ENCODE data around the gene TSSC4.

The TSSC4 gene

DNA sequence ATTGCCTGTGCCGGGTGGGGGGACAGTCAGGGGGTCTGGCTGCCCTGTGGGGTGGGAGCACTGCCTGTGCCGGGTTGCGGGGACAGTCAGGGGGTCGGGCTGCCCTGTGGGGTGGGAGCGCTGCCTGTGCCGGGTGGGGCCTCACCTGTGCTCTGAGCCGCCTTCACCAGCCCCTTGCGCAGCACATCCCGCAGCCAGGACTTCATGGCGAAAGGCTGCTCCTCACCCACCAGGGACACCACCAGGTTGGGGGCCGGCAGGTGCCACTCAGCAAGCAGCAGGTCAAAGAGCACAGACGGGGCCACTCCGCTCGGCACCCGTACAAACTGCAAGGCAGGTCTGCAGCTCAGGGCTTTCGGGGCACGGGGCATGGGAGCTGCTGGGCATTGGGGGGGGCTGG, 21.4 kb downstream of the TSSC4 start:
- H3K79me2 ChIP-seq = no peaks in the 10 kb centered on the region
- no peak overlapping the region for H3K4me2 ChIP-seq (ENCODE audit: low read length)
- H3K9me3 ChIP-seq (ENCODE audit: control insufficient read depth, low read length) = no peaks in the 10 kb centered on the region
- no peaks in the 10 kb centered on the region for H3K4me1 ChIP-seq
- H3K4me3 ChIP-seq (ENCODE audit: low read depth, low read length) = no peak overlapping the region
- H3K27ac ChIP-seq = no peak overlapping the region
- no peak overlapping the region for H2AFZ ChIP-seq
- H3K36me3 ChIP-seq (ENCODE audit: control insufficient read depth, insufficient read depth, low read length) = no peaks in the 10 kb centered on the region
- H3K27me3 ChIP-seq (ENCODE audit: control insufficient read depth, insufficient read depth, low read length) = no peaks in the 10 kb centered on the region
- TF ChIP-seq, protein P1, sequence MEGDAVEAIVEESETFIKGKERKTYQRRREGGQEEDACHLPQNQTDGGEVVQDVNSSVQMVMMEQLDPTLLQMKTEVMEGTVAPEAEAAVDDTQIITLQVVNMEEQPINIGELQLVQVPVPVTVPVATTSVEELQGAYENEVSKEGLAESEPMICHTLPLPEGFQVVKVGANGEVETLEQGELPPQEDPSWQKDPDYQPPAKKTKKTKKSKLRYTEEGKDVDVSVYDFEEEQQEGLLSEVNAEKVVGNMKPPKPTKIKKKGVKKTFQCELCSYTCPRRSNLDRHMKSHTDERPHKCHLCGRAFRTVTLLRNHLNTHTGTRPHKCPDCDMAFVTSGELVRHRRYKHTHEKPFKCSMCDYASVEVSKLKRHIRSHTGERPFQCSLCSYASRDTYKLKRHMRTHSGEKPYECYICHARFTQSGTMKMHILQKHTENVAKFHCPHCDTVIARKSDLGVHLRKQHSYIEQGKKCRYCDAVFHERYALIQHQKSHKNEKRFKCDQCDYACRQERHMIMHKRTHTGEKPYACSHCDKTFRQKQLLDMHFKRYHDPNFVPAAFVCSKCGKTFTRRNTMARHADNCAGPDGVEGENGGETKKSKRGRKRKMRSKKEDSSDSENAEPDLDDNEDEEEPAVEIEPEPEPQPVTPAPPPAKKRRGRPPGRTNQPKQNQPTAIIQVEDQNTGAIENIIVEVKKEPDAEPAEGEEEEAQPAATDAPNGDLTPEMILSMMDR (IDR thresholded peaks at IDR 0.05) = no peak
- no peak overlapping the region for H3K9ac ChIP-seq

DNA sequence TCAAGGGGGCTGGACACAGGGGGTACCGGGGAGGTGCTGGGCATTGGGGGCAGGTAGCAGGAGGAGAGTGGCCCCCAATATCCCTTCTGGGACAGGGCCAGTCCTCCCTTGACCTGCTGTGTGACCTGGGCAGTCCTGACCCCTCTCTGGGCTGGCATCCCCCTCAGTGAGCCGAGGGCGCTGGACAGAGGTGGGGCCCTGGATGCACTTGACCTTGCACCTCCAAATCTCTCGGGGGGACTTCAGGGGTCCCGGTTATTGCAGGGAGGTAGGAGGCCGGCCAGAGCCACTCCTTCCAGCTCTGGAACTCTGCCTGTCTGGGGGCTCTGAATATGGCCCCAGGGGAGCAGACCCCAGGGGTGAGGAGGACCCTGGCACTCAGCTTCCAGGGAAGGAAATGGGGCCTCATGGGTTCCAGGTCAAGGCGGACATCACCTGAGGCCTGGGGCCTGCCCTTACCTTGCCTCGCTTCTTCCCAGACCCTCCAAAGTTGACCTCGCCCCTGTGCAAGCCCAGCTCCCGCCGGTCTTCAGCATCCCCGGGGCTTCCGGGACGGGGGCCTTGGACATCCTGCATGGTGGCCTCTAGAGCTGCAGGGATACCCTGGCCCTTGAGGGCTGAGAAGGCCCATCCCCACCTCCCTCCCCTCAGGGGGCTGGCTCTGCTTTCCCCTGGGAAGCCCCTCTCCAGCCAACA, 22.1 kb downstream of the TSSC4 start:
- TF ChIP-seq, protein P1 (IDR thresholded peaks at IDR 0.05) = no peak
- Histone ChIP-seq H2AFZ (no peak overlapping the region), H3K4me2 (ENCODE audit: low read length) (no peak overlapping the region), H3K4me1 (no peaks in the 10 kb centered on the region), H3K9me3 (ENCODE audit: control insufficient read depth, low read length) (no peaks in the 10 kb centered on the region), H3K27me3 (ENCODE audit: control insufficient read depth, insufficient read depth, low read length) (no peaks in the 10 kb centered on the region), H3K4me3 (ENCODE audit: low read depth, low read length) (no peak overlapping the region), H3K9ac (no peak overlapping the region), H3K79me2 (no peaks in the 10 kb centered on the region), H3K36me3 (ENCODE audit: control insufficient read depth, insufficient read depth, low read length) (no peaks in the 10 kb centered on the region), H3K27ac (no peak overlapping the region)

GRCh38 chr11:2423157-2424025, 22.8 kb downstream of the TSSC4 start:
- H3K9ac ChIP-seq = no peak overlapping the region

DNA sequence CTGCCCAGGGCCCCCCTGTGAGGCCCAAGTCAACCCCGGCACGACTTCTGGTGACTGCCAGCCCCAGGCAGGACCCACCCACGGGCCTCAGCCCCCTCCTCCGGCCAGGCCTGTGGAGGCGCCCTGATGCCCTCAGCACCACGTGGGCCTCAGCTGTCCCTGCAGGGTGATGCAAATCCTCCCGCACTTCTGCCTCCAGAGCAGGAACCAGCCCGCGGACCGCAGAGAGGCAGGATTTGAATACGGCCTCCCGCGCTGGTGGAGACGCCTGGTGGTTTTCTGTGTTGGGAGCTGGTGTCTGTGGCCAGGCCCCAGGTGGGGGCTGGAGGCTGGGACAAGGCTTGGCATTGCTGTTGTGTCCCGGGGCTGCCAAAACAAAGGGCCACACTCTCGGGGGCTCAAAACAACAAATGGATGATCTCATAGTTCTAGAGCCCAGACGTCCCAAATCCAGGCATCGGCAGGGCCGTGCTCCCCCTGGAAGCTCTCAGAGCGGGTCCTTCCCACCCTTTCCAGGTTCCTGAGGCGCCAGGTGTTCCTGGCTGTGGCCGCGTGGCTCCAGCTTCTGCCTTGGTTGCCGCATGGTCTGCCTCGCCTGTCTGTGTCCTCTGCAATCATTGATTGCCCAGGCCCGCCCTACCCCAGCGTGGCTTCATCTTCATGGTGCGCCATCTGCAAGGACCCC, 24.4 kb downstream of the TSSC4 start:
- Histone ChIP-seq H3K27me3 (ENCODE audit: control insufficient read depth, insufficient read depth, low read length) (no peaks in the 10 kb centered on the region), H3K9me3 (ENCODE audit: control insufficient read depth, low read length) (no peaks in the 10 kb centered on the region), H3K9ac (no peak overlapping the region), H3K79me2 (no peaks in the 10 kb centered on the region), H3K27ac (no peak overlapping the region), H3K4me1 (no peaks in the 10 kb centered on the region), H3K4me3 (ENCODE audit: low read depth, low read length) (no peak overlapping the region), H3K4me2 (ENCODE audit: low read length) (no peak overlapping the region), H3K36me3 (ENCODE audit: control insufficient read depth, insufficient read depth, low read length) (no peaks in the 10 kb centered on the region), H2AFZ (no peak overlapping the region)
- TF ChIP-seq, protein P1 (IDR thresholded peaks at IDR 0.05) = no peak

More at GRCh38 chr11:2423157-2424025, 22.8 kb downstream of the TSSC4 start:
- no peak overlapping the region for H2AFZ ChIP-seq
- H3K4me1 ChIP-seq = no peaks in the 10 kb centered on the region
- H3K4me3 ChIP-seq (ENCODE audit: low read depth, low read length) = no peak overlapping the region
- H3K27me3 ChIP-seq (ENCODE audit: control insufficient read depth, insufficient read depth, low read length) = no peaks in the 10 kb centered on the region
- H3K27ac ChIP-seq = no peak overlapping the region
- no peaks in the 10 kb centered on the region for H3K36me3 ChIP-seq (ENCODE audit: control insufficient read depth, insufficient read depth, low read length)
- TF ChIP-seq, protein P1 (IDR thresholded peaks at IDR 0.05) = no peak
- H3K9me3 ChIP-seq (ENCODE audit: control insufficient read depth, low read length) = no peaks in the 10 kb centered on the region
- H3K79me2 ChIP-seq = no peaks in the 10 kb centered on the region
- no peak overlapping the region for H3K4me2 ChIP-seq (ENCODE audit: low read length)

Data from parathyroid adenoma (tissue), 2 donors.